T-helper 1 cell (primary cell): ENCODE measurements around the gene KRTAP12-1.

Experiments used
- DNase-seq, 5 donors: peaks; one replicate each; pipeline ENCODE4 v3.0.0-alpha.2; 2012 to 2020
- total RNA-seq, 4 donors: gene quantifications; one replicate each; lab custom pipeline; 2026; lab: John Stamatoyannopoulos, UW

KRTAP12-1 gene, protein sequence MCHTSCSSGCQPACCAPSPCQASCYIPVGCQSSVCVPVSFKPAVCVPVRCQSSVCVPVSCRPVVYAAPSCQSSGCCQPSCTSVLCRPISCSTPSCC
- total RNA-seq: 0 reads per million in 4 donors

DNA sequence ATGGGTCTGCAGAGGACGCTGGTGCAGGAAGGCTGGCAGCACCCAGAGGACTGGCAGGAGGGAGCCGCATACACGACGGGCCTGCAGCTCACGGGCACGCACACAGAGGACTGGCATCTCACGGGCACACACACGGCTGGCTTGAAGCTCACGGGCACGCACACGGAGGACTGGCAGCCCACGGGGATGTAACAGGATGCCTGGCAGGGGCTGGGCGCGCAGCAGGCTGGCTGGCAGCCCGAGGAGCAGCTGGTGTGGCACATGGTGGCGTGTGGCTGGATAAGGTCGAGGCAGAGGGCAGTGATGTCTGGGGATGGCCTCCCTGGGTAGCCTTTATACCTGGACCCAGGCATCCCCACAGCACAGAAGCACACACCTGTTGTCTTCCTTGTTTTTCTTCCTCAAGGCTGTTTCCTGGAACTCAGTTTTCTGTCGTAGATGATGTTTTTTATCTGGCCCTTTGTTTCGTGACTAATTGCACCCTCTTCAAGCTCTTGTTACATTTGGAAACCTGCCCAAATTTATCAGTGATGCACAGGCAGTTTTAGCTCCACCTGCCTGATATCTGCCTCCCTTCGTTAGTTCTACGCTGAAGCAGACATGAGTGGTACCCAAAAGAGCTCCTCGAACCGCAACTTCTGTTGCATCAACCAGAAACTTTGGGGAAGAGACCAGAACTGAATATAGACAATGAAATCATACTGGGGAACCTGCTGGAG lies at the start of gene KRTAP12-1:
KRTAP12-1 (minus strand) TSS at position 303 of the 719 bp plus-strand sequence; CDS start at position 263, 40 bp downstream.
- DNase-seq: no peak

DNA sequence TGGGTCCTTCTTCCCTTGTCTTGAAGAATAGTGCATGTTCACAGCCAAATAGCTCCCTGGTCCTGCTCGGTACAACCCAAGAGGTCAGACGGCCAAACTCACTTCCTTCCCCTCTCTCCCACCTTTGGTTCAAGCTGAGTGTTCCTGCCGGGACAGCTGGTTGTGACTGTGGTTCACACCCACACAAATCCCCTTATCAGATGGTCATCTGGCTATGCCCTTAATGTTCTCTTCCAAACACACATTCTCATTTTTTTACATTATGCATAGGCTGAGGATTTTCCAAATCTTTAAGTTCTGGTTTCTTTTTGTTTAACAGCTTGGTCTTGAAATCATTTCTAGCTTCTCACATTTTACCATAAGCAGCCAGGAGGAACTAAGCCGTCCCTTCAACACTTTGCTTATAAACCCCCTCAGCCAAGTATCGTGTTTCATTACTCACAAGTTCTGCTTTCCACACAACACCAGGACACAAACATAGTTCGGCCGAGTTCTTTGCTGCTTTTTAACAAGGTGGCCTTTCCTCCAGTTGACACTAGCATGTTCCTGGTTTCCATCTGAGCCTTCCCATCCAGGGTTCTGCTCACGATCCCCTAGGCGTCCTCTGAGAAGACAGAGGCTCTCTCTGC lies 49.1 kb upstream of the KRTAP12-1 start:
- no peak for DNase-seq

GRCh38 chr21:44730028-44730395 lies 48.0 kb upstream of the KRTAP12-1 start:
- DNase-seq: no peak

GRCh38 chr21:44729336-44730027 lies 47.5 kb upstream of the KRTAP12-1 start:
- no peak for DNase-seq

DNA sequence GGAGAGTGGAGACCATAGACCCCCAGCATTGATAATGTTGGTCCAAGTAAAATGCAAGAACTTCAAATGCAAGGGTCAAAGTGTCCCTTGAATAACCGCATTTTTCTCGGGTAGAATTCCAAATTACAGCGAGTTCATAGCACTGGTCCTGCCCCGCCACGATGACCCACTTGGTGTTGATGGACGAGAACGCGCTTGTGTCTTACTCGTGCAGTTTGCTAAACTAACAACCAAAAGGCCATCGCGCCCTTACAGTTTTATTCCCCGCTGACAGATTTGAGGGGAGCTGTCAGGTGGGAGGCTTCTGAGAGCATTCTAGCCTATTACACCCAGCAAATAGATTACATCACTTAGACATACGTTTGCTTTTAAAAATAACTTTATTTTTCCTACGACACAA lies 46.8 kb upstream of the KRTAP12-1 start:
- no peak for DNase-seq

DNA sequence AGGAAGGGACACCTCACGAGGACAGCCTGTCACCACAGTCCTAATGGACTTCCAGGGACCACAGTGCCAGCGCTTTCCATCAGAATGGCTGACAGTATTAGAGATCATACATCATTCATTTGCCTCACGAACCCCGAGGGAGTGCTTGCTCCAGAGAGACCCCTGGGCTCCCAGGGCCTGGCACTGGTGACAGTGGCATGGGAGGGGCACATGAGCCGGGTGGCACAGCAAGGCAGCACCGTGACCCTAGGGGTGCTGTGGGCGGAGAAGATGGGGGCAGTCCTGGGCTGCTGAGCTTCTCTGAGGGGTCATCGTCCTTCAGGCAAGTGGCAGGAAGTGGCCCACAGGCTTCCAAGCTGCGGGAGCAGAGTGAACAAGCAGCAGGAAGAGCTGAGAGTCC lies 45.8 kb upstream of the KRTAP12-1 start:
- no peak for DNase-seq

DNA sequence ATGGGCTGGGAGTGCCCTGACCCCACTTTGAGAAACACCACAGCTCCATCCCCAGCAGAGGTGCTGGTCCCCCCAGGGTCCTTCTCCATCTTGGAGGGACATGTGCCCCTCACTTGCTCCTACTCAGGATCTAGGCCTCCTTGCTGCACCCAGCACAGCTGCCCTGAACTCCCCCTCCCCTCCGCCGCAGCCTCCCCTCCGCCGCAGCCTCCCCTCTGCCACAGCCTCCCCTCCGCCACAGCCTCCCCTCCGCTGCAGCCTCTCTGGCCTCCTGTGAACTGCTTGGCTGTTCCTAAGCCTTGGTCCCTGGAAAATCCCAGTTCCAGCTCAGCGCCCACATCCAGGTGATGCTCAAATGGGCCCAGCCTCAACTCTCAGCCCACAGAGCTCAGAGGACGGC lies 45.4 kb upstream of the KRTAP12-1 start:
- no peak for DNase-seq

DNA sequence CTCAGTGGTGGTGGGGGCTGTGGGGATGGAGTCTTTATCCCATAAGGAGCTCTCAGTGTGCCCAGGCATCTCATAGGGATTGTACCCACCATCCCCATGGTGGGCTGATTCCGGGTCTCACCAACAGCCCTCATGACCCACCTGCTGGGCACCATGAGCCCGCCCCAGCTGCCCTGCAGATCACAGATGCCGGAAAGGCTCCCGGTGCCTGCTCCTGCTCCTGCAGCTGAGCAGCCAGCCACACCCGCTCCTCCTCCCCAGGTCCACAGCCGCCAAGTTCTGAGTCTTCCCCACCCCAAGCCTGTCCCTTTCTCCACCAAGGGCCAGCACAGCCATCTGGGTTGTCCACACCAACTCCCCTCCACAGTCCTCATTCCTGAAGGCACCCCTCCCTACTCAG lies 44.9 kb upstream of the KRTAP12-1 start:
- DNase-seq: no peak

- no peak for DNase-seq
These were observed 43.0 kb upstream of the KRTAP12-1 start for GRCh38 chr21:44724926-44725325.

- no peak for DNase-seq
These were observed 42.2 kb upstream of the KRTAP12-1 start for GRCh38 chr21:44724196-44724595.

DNA sequence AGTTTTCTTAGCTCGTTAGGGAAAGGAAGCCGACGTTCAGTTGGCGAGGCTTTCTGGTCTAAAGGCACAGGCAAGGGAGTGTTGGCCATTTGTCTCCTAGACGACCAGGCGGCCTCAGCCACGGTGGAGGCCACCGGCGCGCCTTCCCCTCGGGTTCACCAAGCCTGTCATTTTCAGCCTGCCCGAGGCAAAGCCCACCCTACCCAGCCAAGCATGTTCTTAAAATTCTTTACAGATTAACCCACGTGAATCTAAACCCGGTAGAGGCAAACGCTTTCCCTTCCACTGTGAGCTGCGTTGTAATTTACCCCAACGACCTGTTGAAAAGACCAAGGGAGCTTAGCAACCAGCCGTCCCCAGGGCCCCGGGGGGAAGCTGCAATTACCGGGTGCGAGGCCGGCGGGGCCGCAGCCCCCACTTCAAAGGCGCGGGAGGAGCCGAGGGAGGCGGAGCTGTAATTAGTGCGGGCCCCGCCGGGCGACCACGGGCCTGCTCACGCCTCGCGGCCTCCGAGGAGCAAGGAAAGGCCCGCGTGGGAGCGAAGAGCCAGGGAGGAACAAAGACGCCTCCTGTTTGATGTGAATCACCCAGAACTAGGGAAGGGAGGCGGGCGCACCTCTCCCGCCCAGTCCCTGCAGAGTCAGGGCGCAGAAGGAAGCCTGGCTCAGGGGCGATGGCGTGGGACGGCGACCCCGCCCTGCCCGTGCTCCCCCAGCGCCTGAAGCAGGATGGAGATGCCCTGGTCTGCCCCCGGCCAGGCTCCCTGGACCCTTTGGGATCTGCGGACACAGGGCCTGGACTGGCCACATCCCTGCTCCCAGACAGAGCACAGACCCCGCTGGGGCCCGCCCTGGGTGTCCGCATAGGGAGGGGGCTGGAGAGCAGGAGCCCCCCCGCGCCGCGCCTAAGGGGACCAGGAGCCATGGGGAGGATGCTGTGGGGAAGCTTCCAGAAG lies 41.5 kb upstream of the KRTAP12-1 start:
- DNase-seq: no peak

GRCh38 chr21:44722731-44723130 lies 40.8 kb upstream of the KRTAP12-1 start:
- no peak for DNase-seq

DNA sequence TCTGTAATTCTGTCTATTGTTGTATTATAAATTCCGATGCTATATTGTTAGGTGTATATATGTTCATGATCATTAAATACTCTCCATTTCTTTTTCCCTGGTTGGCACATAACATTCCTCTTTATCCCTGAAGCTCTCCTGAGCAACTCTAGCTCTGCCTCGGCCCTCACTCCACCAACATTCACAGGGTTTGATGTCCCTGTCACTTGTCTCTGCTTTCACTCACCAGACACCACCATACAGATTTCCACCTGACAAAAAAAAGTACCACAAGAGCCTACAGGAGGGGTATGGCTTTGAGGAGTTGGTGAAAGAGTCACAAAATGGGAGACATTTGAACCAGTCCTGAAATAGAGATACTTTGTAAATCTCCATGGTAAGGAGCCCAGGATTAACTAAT lies 38.2 kb upstream of the KRTAP12-1 start:
- no peak for DNase-seq

DNA sequence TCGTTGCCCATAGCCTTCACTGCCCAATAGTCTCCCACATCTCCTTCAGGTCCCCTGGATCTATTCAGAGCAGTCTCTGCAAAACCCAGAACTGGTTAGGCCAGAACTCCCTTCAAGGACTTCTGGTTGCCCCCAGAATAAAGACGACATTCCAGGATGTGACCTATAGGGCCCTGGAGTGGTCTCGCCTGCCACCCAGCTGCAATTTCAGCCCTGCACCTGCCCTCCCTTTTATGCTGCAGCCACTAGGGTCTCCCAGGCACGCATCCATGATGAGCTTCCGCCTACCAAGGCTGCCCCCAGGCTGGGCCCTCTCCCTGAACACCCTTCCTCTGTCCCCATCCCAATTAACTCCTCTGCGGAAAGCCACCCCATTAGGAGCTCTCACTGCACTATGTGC lies 36.6 kb upstream of the KRTAP12-1 start:
- DNase-seq: no peak

- DNase-seq: no peak
These were observed 36.1 kb upstream of the KRTAP12-1 start for GRCh38 chr21:44718093-44718492.

DNA sequence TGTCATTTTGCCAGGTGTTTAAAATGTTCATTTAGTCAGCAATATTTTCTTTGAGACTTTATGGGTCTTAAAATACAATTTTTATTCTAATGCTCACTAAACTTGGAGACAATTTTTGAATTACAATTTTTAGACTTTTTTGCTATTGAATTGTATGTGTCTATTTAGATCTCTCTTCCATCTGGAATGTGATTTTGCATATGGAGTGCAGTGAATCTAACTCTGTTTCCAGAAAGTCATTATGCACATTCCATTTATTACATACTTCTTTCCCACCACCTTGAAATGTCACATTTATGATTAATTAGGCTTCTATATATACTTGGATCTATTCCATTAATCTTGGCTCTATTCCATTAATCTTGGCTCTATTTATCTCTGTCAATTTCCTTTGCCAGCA lies 35.0 kb upstream of the KRTAP12-1 start:
- DNase-seq: no peak

DNA sequence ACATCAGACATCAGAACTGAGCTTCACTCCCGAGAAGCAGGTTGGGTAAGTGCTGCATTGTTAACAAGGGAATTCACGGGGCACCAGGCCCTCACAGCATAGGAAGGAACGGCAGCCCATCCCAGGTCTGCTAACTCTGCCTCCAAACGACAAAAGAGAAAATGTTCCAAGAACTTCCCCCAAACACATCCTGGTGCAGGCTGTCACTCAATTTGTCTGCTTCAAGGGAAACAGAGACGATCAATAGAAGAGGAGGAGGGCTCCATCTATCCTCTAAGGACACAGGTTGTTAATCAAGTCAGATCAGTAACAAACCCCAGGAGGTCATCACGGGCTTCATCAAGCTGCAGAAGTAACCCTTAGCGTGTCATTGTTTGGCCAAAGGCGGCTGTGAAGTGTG lies 32.9 kb upstream of the KRTAP12-1 start:
- DNase-seq: no peak

DNA sequence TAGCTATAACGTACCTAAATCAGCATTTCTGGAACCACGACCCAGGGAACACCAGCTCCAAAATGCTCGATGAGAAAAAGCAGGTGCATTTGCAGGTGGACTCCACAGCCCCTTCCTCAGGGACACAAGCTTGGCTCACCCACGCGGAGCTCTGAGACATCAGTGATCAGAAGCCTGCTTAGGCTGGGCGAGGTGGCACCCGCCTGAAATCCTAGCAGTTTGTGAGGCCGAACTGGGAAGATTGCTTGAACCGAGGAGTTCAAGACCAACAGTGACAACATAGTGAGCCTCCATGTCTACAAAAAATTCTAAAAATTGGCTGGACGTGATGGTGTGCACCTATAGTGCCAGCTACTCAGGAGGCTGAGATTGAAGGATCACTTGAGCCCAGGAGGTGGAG lies 31.9 kb upstream of the KRTAP12-1 start:
- no peak for DNase-seq

GRCh38 chr21:44713130-44713529 lies 31.2 kb upstream of the KRTAP12-1 start:
- DNase-seq: no peak

GRCh38 chr21:44712203-44713028 lies 30.5 kb upstream of the KRTAP12-1 start:
- no peak for DNase-seq

DNA sequence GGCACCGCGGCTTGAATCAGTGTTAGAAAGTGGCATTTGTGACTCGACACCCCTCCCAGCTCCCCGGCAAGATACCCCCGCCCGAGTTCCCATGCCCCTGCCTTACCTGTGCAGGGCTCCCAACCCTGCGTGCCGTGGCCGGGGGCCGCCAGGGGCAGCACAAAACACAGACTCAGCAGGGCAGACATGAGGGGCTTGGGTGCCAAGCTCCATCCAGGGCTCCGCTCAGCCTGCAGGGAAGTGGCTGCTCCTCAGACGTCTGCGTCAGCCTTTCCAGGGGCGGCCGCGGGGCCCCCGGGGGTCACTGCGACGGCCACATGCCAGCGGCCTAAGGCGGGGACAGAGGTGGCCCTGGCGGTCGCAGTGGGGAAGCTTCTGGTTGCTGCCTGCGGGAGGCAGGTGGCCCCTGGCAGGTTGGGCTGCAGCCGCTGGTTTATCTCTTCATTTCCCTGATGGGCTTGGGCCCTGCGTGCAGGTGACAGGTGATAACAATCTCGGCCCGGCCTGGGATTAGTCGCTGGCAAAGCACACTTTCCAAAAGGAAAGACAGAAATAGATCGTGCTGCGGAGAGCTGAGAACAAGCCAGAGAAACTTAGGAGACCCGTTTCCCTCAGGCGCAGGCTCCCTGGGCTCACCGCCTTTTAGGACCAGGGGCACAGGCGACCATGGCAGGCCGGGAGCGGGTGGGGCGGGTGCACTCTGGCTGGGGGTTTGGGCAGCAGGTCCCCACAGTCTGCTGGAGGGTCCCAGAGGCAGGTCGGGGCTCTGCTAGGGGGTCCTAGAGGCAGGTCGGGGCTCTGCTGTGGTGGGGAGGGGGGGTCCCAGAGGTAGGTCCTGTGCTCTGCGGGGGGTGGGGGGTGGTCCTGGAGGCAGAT lies 29.6 kb upstream of the KRTAP12-1 start, which contains the start of gene TSPEAR:
TSPEAR (minus strand) TSS at position 246 of the 876 bp plus-strand sequence; CDS start at position 188, 58 bp downstream.
- no peak for DNase-seq
